PFSK-1 (cell line): Measurements from ENCODE around the gene FAM118B.

ENCODE experiments used
- POLR2AphosphoS5 ChIP-seq: IDR thresholded peaks from 2 replicates; pipeline ENCODE4 v1.6.1; 2012; ENCODE audit warnings: low read depth, mild to moderate bottlenecking, control low read depth, low read length, moderate library complexity
- REST ChIP-seq, 2 experiments: IDR thresholded peaks; 2 replicates each; pipeline versions ENCODE4 v1.6.1 to v1.8.0; 2011 to 2012; ENCODE audit warnings: low read depth in 2 of 2, low read length in 2 of 2, control low read depth in 1 of 2, inconsistent platforms in 1 of 2, mild to moderate bottlenecking in 1 of 2, moderate library complexity in 1 of 2; ENCODE audit not compliant: insufficient read depth in 1 of 2
- SIN3A ChIP-seq: IDR thresholded peaks from 2 replicates; pipeline ENCODE4 v1.6.1; 2012; ENCODE audit warnings: mild to moderate bottlenecking, low read length, moderate library complexity, borderline replicate concordance; ENCODE audit not compliant: insufficient read depth
- TAF1 ChIP-seq: IDR thresholded peaks from 2 replicates; pipeline ENCODE4 v1.6.1; 2012; ENCODE audit warnings: low read length, control low read depth, borderline replicate concordance; ENCODE audit not compliant: insufficient read depth

GRCh38 chr11:126186025-126186698 is 25.4 kb upstream of the FAM118B start:
- TF ChIP-seq POLR2AphosphoS5 (no peak), REST (IDR thresholded peaks at IDR 0.05; ENCODE audit: insufficient read depth in 1 of 2, low read depth in 2 of 2, low read length in 2 of 2) (no peak), SIN3A (no peak), TAF1 (no peak)
